Activated naive CD8-positive, alpha-beta T cell treated with anti-CD3 and anti-CD28 coated beads, Interleukin-2, amount 50 U/mL, for 24 hours (primary cell): ENCODE data around the gene PGBD2.
"Not testable (repeated sequence)": the region's sequence is repeated elsewhere in the genome, so short reads cannot be mapped to it uniquely, and the experiment has no call there.

Source experiments
- ATAC-seq: fragments of 150-1000 bp; cut with Tn5 transposase; one replicate; pipeline ENCODE4 v1.10.0; 2021
- DNase-seq: peaks from one replicate; pipeline ENCODE4 v3.0.0; 2021
- H3K27ac Mint-ChIP-seq: one replicate; pipeline ENCODE4 v1.8.0; 2021; ENCODE audit warnings: mild to moderate bottlenecking, mixed read lengths
- H3K27me3 Mint-ChIP-seq: one replicate; pipeline ENCODE4 v1.8.0; 2021; ENCODE audit warnings: mixed read lengths
- H3K36me3 Mint-ChIP-seq: one replicate; pipeline ENCODE4 v1.8.0; 2021; ENCODE audit warnings: low read depth, mixed read lengths
- H3K4me1 Mint-ChIP-seq: one replicate; pipeline ENCODE4 v1.8.0; 2021; ENCODE audit warnings: mixed read lengths
- H3K4me3 Mint-ChIP-seq: one replicate; pipeline ENCODE4 v1.8.0; 2021; ENCODE audit warnings: mild to moderate bottlenecking, moderate library complexity, mixed read lengths
- H3K9me3 Mint-ChIP-seq: one replicate; pipeline ENCODE4 v1.8.0; 2021; ENCODE audit warnings: mixed read lengths

PGBD2 gene

DNA sequence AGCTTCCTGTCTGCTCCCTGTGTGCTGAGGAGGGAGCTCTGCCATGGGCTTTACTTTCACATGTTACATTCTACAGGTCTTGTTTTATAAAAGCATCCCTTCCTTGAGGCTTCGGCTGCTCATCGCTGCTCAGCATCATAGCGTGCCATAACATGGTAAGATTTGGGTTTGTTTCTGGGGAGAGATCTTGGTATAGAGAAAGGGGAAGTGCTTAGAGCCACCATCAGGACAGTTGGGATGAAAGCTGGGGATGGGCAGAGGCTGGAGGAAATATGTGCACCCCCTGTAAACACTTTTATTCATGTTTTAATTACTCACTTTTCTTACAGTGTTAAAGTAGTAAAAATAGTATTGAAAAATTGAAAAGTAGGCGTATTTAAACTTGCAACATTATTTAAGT, 24.0 kb downstream of the PGBD2 start:
- not testable (repeated sequence) for H3K27me3 Mint-ChIP-seq, DNase-seq, H3K27ac Mint-ChIP-seq, H3K9me3 Mint-ChIP-seq, H3K36me3 Mint-ChIP-seq, H3K4me3 Mint-ChIP-seq, ATAC-seq
- H3K4me1 Mint-ChIP-seq = peaks cover 21% of the 10 kb centered on the region

GRCh38 chr1:248938173-248938809, 32.3 kb downstream of the PGBD2 start:
- H3K9me3 Mint-ChIP-seq, ATAC-seq, H3K27ac Mint-ChIP-seq, H3K36me3 Mint-ChIP-seq, H3K4me1 Mint-ChIP-seq, H3K4me3 Mint-ChIP-seq, DNase-seq, H3K27me3 Mint-ChIP-seq: not testable (repeated sequence)

DNA sequence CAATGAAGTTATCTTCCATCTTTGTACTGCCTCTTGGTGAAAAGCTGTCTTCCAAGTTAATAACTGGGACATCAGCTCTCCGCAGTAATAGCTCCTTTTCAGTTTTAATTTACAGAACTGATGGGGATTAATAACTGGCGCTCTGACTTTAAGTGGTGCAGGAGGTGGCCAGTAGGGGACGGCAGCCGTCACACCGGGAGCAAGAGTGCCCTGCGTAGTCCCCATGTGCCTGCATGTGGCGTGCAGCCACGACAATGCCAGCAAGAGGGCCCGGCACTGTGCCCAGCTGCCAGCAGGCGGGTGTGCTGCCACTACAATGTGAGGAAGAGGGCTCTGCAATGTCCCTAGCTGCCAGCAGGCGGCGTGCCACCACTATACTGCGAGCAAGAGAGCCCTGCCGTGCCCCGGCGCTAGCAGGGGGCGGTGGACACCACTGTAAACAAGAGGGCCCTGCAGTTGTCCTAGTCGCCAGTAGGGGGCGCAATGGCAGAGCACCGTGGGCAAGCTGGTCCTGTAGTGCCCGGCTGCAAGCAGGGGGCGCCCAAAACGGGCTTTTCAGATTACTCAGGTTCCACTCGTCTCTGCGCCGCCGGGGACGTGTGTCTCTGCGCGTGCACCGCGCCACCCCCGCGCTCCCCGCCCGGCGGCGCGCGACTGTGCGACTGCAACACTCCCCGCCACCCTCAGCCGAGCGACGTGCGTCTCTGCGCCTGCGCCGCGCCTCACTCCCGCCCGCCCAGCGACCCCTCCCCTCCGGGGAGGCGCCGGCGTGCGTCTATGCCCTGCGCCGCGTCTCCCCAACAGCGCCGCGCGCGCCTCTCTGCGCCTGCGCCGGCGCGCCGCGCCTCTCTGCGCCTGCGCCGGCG, 38.3 kb downstream of the PGBD2 start:
- not testable (repeated sequence) for H3K4me3 Mint-ChIP-seq, H3K27ac Mint-ChIP-seq, H3K36me3 Mint-ChIP-seq, H3K4me1 Mint-ChIP-seq, H3K9me3 Mint-ChIP-seq, ATAC-seq, DNase-seq, H3K27me3 Mint-ChIP-seq

DNA sequence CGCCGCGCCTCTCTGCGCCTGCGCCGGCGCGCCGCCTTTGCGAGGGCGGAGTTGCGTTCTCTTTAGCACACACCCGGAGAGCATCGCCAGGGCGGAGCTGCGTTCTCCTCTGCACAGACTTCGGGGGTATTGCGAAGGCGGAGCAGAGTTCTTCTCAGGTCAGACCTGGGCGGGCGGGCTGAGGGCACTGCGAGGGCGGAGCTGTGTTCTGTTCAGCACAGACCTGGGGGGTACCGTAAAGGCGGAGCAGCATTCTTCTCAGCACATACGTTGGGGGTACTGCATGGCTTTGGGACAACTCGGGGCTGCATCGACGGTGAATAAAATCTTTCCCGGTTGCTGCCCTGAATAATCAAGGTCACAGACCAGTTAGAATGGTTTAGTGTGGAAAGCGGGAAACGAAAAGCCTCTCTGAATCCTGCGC, 39.0 kb downstream of the PGBD2 start:
- not testable (repeated sequence) for H3K36me3 Mint-ChIP-seq, H3K27ac Mint-ChIP-seq, H3K4me1 Mint-ChIP-seq, DNase-seq, ATAC-seq, H3K9me3 Mint-ChIP-seq, H3K27me3 Mint-ChIP-seq, H3K4me3 Mint-ChIP-seq

- ATAC-seq, H3K36me3 Mint-ChIP-seq, H3K4me3 Mint-ChIP-seq, H3K27ac Mint-ChIP-seq, H3K27me3 Mint-ChIP-seq, H3K4me1 Mint-ChIP-seq, H3K9me3 Mint-ChIP-seq, DNase-seq: not testable (repeated sequence)
Observed at GRCh38 chr1:248945453-248945852, 39.4 kb downstream of the PGBD2 start.

- not testable (repeated sequence) for H3K27ac Mint-ChIP-seq, H3K4me3 Mint-ChIP-seq, H3K36me3 Mint-ChIP-seq, H3K9me3 Mint-ChIP-seq, H3K4me1 Mint-ChIP-seq, DNase-seq, ATAC-seq, H3K27me3 Mint-ChIP-seq
Observed at GRCh38 chr1:248945856-248946416, 39.9 kb downstream of the PGBD2 start.
